Nucleus accumbens (tissue), 56 donors: ENCODE measurements around the gene NOC4L.

Source experiments
- DNase-seq, 56 donors: peaks; one replicate each; lab custom pipeline; 2025; lab: John Stamatoyannopoulos, UW

Gene NOC4L

DNA sequence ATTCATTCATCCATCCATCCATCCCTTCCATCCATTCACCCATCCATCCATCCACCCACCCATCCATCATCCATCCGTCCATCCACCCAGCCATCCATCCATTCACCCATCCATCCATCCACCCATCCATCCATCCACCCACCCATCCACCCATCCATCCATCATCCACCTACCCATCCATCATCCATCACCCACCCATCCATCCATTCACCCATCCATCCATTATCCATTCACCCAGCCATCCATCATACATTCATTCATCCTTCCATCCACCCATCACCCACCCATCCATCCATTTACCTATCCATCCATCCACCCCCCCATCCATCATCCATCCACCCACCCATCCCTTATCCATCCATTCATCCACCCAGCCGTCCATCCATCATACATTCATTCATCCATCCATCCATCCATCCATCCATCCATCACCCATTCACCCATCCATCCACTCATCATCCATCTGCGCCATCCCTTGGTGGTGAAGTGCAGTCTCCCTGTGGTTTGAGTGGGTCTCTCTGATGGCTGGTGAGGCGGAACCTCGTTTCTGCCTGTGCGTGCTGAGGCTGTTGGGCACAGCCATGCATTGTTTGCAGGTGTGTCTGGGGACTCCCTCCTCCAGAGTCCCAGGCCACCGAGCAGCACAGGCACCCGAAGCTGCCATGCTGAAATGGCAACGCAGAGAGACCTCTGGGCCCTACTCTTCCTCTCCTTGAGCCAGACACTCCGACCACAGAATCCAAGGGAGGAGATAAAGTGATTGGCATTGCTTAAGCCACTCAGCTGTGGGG, 22.7 kb downstream of the NOC4L start:
- DNase-seq, result no peak

DNA sequence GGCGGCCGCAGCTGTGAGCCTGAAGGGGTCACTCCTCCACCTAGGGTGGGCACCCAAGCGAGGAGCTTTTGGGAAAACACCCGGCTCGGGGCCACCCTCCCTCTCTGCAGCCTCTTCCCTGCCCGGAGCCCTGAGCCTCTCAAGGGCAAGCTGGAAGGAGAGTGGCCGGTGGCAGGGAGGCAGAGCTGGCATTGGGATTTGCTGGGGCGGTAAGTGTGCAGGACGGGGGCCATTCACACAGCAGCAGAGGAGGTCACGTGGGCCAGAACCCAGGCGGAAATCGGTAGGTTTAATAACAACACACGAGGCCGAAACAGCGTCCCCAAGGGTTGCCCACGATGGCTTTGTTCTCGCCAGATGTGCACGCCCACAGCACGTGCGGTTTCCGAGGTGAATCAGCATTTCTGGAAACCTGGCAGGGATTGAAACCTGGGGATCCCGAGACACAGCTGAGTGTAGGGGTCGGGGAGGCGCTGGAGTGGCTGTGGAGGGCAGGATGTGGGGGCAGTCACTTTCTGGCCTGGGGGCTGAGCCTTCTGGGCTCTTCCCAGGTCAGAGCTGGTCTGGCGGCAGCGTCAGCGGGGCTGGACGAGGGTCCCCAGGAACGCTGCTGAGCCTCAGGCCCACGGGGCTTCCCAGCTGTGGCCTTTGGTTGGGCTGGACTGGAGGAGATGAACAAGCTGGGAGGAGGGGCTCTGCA, 23.5 kb downstream of the NOC4L start:
- no peak for DNase-seq

DNA sequence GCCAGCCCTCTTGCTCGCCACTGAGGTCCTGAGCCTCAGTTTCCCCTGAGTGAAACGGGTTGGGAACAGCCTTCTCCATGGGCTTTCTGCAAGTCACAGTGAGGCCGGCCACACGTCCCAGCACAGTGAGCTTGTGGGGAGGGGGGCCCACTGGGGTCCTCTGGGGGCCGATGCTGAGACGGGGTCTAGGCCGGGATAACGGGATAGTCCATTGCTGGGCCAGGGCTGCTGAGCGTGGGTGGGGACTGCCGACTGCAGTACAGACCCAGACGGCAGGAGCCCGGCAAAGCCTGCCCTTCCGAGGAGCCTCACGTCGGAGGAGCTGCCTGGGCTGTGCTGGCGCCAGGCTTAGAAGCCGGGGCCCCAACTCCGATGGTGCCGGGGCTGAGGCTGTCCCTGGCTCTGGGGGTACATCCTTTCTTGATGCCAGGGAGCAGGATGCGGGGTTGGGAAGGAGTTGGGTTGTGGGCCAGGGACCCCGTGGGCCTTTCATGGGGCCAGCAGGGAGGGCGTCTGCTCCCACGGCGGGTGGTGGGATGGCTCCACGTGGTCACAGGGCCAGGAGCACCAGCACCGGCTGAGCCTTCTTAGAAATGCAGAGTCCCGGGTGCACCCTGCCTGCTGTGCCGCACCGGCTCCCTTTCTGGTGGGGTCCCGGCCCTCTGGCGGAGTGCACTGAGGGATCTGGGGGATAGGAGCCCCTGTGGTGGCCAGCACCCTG, 24.2 kb downstream of the NOC4L start:
- DNase-seq, result no peak

DNA sequence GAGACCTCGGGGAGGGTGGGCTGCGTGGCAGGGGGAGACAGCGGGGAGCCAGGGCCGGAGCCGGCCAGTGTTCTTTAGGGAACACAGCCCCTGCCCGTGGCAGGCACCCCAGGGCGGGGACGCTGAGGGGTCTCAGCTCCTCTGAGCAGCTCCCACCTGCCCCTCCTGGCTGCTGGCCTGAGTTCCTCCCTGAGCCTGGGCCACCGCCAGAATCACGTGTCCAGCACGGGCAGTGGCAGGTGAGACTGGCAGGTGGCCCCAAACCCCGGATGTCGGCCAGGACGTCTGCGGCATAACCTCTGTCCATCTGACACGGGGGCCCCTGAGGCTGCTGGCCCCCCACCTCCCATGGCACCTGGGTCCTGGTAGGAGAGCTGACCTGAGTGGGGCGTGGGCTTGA, 25.1 kb downstream of the NOC4L start:
- DNase-seq, result no peak

DNA sequence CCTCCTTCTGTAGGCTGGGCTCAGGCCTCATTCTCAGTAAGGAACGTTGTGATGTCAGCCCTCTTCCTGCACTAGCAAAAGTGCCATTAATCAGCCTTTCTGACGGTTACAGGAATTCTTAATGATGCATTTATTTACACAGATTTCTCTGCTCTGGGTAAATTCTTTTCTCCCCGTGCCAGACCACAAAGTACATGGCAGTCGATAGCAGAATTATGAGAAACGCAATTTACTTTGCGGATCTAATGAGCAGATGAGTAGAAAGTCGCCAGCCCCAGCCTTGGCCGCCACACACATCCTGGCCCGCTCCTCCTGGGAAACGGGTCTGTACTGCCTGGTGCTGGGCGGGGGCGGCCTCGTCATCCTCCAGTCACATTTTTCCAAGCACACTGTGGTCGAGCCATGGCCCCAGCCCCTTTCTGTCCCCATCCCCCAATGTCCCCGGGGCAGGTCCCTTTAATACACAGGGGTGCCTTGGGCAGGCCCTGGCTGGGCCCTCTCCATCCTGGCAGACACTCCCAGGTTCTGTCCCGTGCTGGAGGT, 25.9 kb downstream of the NOC4L start:
- DNase-seq, result no peak

DNA sequence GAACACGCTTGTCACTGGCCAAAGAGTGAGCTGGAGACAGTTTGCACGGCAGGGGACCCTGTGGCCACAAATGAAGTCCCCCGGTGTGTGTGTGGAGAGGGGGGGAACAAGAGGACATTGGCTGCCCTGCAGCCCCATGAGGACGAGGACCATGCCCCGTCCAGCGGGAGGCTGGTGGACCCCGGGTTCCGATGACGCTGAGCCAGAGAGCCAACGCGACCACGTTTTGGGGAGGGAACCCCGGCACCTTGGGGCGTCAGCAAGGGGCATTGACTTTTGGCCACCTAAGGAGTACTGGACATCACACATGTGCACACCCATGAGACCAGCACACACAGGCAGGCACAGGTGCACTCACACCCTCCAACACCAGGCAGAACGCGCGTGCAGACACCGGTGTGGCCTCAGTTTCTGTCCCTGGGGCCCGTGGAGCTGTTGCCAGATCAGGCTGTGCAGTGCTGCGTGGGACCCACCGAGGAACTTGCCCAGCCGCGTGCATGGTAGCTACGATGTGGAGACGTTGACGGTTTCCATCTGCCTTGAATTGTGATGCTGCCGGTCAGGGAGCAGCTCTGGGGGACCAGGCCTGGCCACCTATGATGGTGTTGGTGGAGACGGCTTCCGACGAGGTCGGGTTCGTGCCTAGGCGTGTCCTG, 26.5 kb downstream of the NOC4L start:
- DNase-seq, result no peak

DNA sequence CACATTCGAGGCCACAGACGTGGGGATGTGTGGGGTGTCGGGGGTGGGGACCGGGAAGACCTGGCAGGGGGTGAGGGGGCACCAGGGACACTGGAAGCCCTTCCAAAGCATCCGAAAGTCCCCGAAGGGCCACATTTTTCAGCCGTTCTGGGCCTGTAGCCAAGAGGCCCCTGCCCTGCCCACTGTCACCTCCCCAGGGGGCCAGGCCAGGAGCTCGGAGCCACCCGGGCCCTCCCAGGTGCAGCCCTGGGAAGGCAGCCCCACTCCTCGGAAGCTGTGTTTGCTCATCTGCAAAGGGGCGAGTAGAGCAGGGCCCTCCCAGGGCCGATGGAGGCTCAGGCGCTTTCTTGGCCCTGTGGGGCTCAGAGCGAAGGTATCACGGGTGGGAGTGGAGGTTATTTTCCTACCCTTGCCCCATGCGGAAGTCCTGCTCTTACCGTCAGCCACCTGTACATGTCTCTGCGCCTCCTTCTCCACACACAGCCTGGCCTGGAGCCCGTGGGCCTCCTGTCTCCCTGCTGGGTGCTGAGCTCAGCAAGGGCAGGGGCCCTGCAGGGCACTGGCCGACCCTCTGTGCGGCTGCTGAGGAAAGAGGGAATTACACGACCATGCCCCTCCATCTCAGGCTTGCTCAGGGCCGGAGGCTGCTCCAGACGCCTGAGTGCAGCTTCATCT, 27.2 kb downstream of the NOC4L start:
- DNase-seq, result no peak

DNA sequence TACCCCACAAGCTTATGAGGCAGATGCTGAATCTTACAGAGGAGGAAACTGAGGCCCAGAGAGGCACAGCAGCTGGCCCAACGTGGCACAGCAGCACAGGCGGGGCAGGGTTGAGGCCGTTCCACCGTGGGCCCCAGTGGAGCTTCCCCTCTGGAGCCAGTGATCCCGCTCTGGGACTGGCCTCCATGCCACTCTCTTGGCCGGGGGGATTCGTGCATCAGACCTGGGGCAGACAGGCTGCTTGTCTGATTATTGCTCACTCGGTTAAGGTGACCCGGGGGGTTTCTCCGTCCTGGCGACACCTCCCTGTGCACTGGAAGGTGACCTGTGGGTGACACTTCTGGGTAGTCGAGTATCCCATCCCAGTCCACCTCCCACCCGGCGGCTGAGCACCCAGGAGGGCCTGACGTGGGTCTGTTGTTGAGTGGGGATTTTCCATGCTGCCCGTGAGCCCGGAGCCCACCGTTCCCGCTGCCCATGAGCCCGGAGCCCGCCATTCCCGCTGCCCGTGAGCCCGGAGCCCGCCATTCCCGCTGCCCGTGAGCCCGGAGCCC, 27.8 kb downstream of the NOC4L start:
- no peak for DNase-seq

DNA sequence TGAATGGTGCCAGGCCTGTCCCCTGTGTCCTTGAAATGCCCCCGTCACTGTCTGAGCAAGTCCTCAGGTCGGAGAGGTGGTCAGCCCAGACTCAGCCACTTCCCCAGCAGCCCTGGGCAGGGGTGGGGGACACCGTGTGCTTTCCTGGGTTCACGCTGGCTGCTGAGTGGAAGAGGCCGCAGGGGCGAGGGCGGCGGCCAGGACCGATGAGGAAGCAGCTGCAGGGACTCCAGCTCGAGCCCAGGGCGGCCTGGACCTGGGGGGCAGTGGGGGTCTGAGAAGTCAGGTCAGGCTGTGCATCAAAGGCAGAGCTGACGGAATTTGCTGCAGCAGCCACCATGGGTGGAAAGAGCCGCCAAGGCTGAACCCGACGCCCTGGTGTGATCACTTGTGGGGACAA, 28.4 kb downstream of the NOC4L start:
- no peak for DNase-seq

DNA sequence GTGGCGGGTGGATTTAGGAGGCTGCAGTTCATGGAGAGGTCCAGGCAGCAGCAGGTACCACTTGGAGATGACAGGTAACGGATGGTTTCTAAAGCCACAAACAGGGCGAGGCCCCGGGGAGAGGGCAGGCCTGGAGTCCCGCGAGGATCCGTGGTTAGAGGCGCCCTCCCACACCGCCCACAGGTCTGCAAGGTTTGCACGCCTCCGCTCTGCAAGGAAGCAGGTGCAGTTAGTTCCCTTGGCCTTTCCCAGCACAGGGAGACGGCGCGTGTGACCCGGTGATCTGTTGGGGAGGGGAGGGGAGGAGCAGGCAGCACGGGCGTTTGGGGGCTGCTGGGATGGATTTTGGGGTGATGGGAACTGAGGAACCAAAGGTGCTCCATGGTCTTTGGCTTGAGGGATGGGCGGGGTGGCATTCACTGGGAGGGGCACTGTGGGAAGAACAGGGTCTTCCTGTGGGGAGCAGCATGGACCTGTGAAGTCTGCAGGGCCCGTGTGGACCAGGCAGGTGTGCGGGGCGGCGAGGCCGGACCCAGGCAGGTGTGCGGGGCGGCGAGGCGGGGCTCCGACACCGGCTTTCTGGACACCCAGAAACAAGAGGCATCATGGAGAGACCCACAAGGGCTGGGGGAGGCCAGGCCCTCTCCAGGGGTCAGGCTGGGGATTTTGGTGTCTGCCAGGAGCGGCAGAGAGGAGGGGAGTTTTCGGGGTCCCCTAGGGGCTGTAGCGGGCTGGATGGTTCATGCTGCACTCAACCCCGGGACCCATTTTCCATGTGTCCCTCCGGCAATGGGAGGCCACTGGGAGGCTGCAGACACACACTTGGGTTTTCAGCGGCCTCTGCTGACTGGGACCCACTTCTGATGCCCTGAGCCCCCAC, 29.1 kb downstream of the NOC4L start:
- no peak for DNase-seq

DNA sequence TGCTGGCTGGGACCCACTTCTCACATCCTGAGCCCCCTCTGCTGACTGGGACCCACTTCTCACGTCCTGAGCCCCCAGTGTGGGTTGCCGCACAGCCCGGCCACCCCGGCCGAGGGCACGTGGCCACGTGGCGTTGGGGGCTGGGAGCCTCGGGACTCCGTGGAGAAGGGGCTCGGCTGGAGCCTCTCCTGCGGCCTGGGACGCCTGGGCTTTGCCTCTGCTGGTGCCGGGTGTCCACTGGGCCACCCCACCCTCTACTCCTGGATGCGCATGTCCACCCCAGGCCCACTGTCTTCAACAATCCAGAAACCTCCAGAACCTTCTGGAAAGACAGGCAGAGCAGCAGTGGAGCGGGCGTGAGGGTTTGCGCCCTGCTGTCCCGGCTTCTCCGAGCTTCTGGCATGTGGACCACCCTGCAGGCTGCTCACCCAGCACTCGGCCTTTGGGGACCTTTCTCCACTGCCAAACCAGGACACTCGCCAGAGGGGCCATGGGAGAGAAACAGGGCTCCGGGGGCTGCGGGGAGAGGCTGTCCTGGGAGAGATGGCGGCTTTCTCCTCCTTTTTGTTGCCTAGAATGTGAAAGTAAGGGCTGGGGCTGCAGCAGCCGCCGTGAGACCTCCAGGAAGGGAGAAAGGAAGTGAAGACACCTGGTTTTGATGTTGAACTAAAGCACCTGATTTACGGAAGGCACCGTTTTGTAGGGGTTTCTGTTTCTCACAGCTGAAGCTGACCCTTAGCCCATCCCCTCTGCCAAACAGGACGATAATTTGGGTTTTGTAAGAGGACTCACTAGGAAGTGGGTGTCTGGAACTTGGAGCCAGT, 30.0 kb downstream of the NOC4L start:
- no peak for DNase-seq

DNA sequence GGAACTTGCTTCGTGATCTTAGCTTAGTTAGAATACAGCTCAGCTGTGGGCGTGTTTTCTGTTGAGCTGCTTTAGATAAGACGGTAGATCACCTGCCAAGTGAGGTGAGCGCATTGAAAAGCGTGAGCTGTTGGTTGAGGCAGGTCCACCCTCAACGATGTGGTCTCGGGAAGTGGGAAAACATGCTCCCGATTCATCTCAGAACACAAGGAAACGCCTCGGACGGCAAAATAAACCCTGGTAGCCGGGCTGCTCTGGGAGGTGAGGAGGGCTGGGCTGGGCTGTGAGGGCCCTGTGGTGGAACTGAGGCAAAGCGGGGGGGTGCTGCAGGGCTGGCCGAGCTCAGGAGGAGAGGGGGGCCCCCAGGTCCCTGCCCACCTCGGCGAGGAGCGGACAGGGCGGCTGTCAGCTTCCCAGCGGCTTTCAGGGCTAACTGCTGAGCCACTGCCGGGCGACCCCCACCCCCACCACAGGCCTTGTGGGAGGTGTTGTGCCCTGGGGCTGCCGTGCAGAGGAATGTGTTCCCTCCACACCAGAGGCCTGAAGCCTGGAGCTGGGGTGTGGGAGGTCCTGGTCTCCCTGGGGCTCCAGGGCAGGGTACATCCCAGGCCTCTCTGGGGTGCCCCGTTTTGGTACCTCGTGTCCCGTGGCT, 30.7 kb downstream of the NOC4L start:
- no peak for DNase-seq

DNA sequence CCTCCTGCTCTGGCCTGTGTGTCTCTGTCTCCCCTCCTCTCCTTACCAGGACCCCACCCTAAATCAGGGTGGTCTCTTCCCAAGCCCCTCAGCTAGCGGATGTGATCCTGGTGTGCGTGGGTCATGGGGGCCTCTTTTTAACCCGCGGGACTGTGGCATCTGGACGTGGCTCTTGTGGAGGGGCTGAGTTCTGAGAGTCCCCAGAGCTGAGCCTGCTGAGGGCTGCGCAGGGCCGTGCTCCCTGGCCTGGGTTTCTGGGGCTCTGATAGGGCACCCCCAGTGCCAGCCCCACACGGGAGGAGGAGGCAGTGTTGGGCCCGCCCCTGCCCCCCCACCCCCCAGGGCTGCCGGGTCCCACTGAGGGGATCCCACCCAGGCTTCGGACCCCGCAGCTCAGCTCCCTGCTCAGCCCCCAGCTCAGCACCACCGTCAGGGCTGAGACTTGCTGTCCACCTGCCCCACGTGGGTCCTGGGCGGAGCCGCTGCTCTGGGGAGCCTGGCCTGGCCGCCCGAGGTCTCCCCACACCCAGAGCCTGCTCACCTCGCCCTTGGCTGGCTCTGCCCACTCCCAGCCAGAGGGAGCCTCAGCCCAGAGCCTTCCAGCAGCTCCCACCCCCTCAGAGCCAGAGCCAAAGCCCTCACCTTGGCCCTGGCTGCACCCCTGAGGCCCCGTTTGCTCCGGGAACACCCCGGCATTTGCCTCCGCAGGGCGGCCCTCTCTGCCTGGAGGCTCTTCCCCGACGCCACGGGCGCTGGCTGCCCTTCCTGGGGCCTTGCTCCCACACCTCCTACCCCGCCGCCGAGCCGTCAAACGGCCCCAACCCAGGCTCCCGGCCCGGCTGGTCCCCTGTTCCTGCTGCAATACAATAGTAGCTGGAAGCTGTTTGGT, 31.5 kb downstream of the NOC4L start:
- no peak for DNase-seq

DNA sequence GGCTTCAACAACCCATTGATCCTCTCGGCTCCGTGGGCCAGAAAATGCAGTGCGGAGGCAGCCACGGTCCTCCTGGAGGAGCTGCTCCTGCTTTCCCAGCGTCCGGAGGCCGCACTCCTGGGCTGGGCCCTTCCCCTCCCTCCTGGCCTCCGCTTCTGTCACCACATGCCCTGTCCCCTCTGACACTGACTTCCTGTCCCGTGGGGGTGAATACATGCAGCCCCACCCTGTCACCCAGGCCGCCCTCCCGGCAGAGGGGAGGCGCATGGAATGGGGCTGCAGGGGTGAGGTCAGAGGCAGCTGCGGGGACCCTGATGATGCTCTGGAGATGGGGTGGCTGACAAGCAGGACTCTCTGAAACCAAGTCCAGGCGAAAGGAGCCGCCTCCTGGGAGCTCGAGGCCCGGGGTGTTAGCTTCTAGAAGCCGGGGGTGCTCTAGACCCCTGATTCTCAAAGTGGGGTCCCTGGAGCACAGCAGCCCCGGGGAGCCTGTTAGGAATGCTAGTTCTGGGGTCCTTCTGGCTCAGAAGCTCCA, 32.2 kb downstream of the NOC4L start:
- DNase-seq, result no peak

DNA sequence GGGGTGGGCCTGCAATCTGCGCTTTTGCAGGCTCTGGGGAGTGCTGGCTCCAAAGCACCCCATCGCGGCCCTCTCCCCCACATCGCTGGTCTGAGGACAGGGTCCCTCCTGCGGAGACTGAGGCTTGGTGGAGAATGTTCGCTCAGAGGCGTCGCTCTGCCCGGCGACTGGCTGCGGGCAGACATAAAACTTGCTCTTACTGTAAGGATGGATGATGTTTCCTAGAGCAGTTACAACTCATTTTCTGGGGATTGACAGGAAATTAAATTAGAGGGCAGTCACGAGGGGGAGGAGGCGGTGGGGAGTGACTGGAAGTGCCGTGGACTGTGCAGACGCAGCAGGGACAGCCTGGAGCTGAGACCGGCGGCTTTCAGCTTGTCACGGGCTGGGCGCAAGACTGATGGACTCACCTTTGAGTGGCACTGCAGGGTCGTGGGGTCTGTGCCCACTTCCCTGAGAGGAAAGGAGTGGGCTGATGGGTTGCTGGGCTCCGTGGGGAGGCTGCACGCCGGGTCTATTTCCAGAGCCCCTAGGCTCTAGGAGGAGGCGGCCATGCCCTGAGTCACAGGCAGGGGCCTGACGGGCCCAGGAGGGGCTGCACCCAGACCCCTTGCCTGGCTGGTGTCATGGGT, 32.8 kb downstream of the NOC4L start:
- DNase-seq, result no peak

DNA sequence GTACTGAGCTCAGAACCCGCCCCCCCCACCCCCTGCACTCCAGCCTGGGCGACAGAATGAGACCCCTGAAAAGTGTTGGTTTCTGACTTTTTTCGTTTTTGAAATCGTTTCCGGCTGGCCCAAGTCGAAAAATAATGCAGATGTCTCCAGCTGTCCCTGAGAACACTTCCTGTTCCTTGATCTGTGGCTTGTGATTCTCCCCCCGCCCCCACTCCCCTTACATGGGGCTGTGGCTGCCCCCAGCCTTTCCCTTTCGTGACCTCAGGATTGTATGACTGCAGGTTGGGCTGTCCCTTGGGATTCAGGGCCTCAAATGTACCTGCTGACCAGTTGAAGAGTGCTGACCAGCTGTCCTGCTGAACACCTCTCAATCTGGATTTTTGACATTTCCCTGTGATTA, 34.1 kb downstream of the NOC4L start:
- DNase-seq, result no peak
